ENCODE data around the gene MRC1. TPM values are rescaled to one million over a fixed set of nuclear protein-coding genes. Genes with fewer than 3 reads are reported as not detected.

MRC1 gene
- total and polyA plus RNA-seq, 2 donors (not counting 3 experiments of a cell fraction or from before 2014, with no cell fraction given), result 0.03 to 0.13 TPM

DNA sequence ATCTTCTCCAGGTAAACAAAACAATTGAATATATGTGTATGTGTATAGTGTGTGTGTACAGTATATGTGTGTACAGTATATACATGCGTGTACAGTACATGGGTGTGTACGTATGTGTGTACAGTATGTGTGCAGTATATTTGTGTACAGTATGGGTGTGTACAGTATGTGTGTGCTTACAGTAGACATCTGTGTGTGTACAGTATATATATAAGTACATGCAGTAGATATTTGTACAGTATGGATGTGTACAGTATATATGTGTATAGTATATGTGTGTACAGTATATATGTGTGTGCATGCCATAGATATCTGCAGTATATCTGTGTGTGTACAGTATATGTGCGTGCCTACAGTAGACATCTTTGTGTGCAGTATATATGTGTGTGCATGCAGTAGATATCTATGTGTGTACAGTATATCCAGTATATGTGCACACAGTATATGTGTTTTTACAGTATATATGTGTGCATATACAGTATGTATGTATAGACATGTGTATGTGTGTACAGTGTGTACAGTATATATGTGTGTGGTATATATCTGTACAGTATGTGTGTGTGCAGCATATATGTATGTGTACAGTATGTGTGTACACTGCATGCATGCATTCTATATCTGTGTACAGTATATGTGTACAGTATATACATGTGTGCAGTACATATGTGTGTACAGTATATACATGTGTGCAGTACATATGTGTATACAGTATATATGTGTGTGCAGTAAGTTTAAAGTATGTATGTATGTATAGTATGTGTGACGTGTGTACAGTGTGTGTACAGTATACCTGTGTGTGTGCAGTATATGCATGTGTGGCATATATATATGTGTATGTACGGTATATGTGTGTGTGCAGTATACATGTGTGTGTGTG is 105.3 kb downstream of the MRC1 start:
- H3K4me3 ChIP-seq (replicated peaks in 1 of 3; ENCODE audit: insufficient read depth in 1 of 3, low read depth in 1 of 3, low read length in 3 of 3), result no peak overlapping the region
- FAIRE-seq (no peak), DNase-seq (ENCODE audit: low read depth, low spot score) (no peak)
- no peak overlapping the region for H3K4me2 ChIP-seq (ENCODE audit: insufficient read depth, low read length)
- no peak overlapping the region for H3K9ac ChIP-seq (replicated peaks; ENCODE audit: extremely low read depth, insufficient read depth, low read length)
- H3K79me2 ChIP-seq (ENCODE audit: control insufficient read depth, insufficient read depth, low read length), result no peaks in the 10 kb centered on the region
- no peak overlapping the region for H2AFZ ChIP-seq (ENCODE audit: low read depth, low read length)
- H3K4me1 ChIP-seq (ENCODE audit: control insufficient read depth, extremely low read depth, insufficient read depth, low read length), result no peaks in the 10 kb centered on the region
- no peaks in the 10 kb centered on the region for H3K36me3 ChIP-seq (ENCODE audit: control insufficient read depth in 2 of 2, extremely low read depth in 1 of 2, insufficient read depth in 2 of 2, low read length in 2 of 2)
- no TSS peak for BruUV-seq (replicated peaks)
- TF ChIP-seq MYC (IDR thresholded peaks at IDR 0.05; ENCODE audit: low read depth, low read length) (no peak), JUN (IDR thresholded peaks at IDR 0.05; ENCODE audit: borderline replicate concordance, insufficient read depth, insufficient read length, low read depth) (no peak), POLR2A (IDR thresholded peaks at IDR 0.05; ENCODE audit: low read depth, low read length) (no peak)
- ChIA-PET POLR2A (no interaction called here), CTCF (no interaction called here)
- dilution Hi-C loops (cut with MboI; ENCODE audit: extremely low pct_ligation_motif_present, low sequenced_read_pairs) (no loop called here), intact Hi-C loops (cut with micrococcal nuclease) (no loop called here)
- peaks cover 0 to 5% of the 10 kb centered on the region in 2 experiments for H3K27me3 ChIP-seq (ENCODE audit: control insufficient read depth in 2 of 2, insufficient read depth in 2 of 2, low read length in 2 of 2)
- H3K9me1 ChIP-seq (replicated peaks; ENCODE audit: control insufficient read depth, extremely low read depth, insufficient read depth, low read length), result no peaks in the 10 kb centered on the region
- no peaks in the 10 kb centered on the region for H3K9me3 ChIP-seq (replicated peaks; ENCODE audit: control insufficient read depth, insufficient read depth, low read length)
- no peaks in the 10 kb centered on the region for H4K20me1 ChIP-seq (replicated peaks; ENCODE audit: control insufficient read depth, extremely low read depth, insufficient read depth, low read length)
- H3K27ac ChIP-seq (ENCODE audit: insufficient read depth, low read depth, low read length), result no peak overlapping the region

- no peak overlapping the region for H3K4me2 ChIP-seq (ENCODE audit: insufficient read depth, low read length)
- intact Hi-C loops (cut with micrococcal nuclease) (no loop called here), dilution Hi-C loops (cut with MboI; ENCODE audit: extremely low pct_ligation_motif_present, low sequenced_read_pairs) (no loop called here)
- peaks cover 0 to 5% of the 10 kb centered on the region in 2 experiments for H3K27me3 ChIP-seq (ENCODE audit: control insufficient read depth in 2 of 2, insufficient read depth in 2 of 2, low read length in 2 of 2)
- H3K9me1 ChIP-seq (replicated peaks; ENCODE audit: control insufficient read depth, extremely low read depth, insufficient read depth, low read length), result no peaks in the 10 kb centered on the region
- no peaks in the 10 kb centered on the region for H4K20me1 ChIP-seq (replicated peaks; ENCODE audit: control insufficient read depth, extremely low read depth, insufficient read depth, low read length)
- DNase-seq (ENCODE audit: low read depth, low spot score), result no peak
- H3K27ac ChIP-seq (ENCODE audit: insufficient read depth, low read depth, low read length), result no peak overlapping the region
- no TSS peak for BruUV-seq (replicated peaks)
- no peaks in the 10 kb centered on the region for H3K9me3 ChIP-seq (replicated peaks; ENCODE audit: control insufficient read depth, insufficient read depth, low read length)
- no peak overlapping the region for H3K9ac ChIP-seq (replicated peaks; ENCODE audit: extremely low read depth, insufficient read depth, low read length)
- no peaks in the 10 kb centered on the region for H3K36me3 ChIP-seq (ENCODE audit: control insufficient read depth in 2 of 2, extremely low read depth in 1 of 2, insufficient read depth in 2 of 2, low read length in 2 of 2)
- no peak for TF ChIP-seq EZH2 (IDR thresholded peaks at IDR 0.05; ENCODE audit: borderline replicate concordance, low read depth, low read length, severe bottlenecking)
- no peak for TF ChIP-seq POLR2A (IDR thresholded peaks at IDR 0.05; ENCODE audit: low read depth, low read length)
- ChIA-PET POLR2A (no interaction called here), CTCF (no interaction called here)
- no peaks in the 10 kb centered on the region for H3K79me2 ChIP-seq (ENCODE audit: control insufficient read depth, insufficient read depth, low read length)
- no peak for FAIRE-seq
- H3K4me3 ChIP-seq (replicated peaks in 1 of 3; ENCODE audit: insufficient read depth in 1 of 3, low read depth in 1 of 3, low read length in 3 of 3), result no peak overlapping the region
- no peak overlapping the region for H2AFZ ChIP-seq (ENCODE audit: low read depth, low read length)
- no peaks in the 10 kb centered on the region for H3K4me1 ChIP-seq (ENCODE audit: control insufficient read depth, extremely low read depth, insufficient read depth, low read length)
Observed at GRCh38 chr10:17915181-17915580, 106.0 kb downstream of the MRC1 start.
